ENCODE results near the gene CPNE8. TPM values are rescaled to one million over a fixed set of nuclear protein-coding genes. Genes with fewer than 3 reads are reported as not detected.

The CPNE8 gene
- polyA plus RNA-seq, 1 donor (not counting 4 experiments of a cell fraction or from before 2014, with no cell fraction given), result 25.7 TPM

DNA sequence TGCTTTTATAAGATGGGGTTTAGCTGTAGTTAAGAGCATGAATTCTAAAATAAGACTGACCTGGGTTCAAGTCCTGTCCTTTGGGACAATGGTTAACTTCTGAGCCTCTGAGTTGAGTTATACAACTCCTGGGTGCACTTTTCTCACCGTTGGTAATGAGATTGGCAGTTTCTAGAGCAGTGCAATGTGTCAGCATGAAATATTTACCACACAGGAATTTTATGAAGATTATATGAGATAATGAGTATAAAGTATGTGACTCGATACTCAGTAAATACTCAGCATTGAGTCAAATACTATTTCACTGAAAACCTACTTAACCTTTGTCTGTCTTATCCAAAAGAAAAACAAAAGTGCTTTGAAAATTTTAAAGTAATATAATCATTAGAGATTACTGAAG lies 214.2 kb downstream of the CPNE8 start:
- Histone ChIP-seq H3K79me2 (ENCODE audit: control insufficient read depth, insufficient read depth, low read length) (no peaks in the 10 kb centered on the region), H3K9me1 (ENCODE audit: control insufficient read depth, extremely low read depth, insufficient read depth, low read length) (no peaks in the 10 kb centered on the region), H4K20me1 (ENCODE audit: control insufficient read depth, extremely low read depth, insufficient read depth, low read length) (no peaks in the 10 kb centered on the region), H3K27ac (ENCODE audit: control insufficient read depth, insufficient read depth, low read length) (no peak overlapping the region), H3K4me2 (ENCODE audit: control insufficient read depth, extremely low read depth, insufficient read depth, low read depth, low read length) (no peak overlapping the region), H2AFZ (ENCODE audit: control insufficient read depth, low read length) (no peak overlapping the region), H3K4me1 (ENCODE audit: control insufficient read depth, extremely low read depth, insufficient read depth, low read length) (no peaks in the 10 kb centered on the region), H3K27me3 (ENCODE audit: control insufficient read depth, extremely low read depth, insufficient read depth, low read length) (no peaks in the 10 kb centered on the region), H3K9me3 (ENCODE audit: control insufficient read depth, low read depth, low read length) (no peaks in the 10 kb centered on the region), H3K4me3 (ENCODE audit: control insufficient read depth in 2 of 3, extremely low read depth in 1 of 3, insufficient read depth in 2 of 3, low read depth in 1 of 3, low read length in 3 of 3) (no peak overlapping the region), H3K9ac (ENCODE audit: control insufficient read depth, extremely low read depth, insufficient read depth, low read length) (no peak overlapping the region), H3K36me3 (ENCODE audit: control insufficient read depth in 2 of 2, extremely low read depth in 1 of 2, insufficient read depth in 2 of 2, low read length in 2 of 2) (peaks cover 0 to 4% of the 10 kb centered on the region in 2 experiments)
- DNase-seq (ENCODE audit: low read depth, low spot score) (no peak), FAIRE-seq (no peak)
- TF ChIP-seq EZH2 (IDR thresholded peaks at IDR 0.05; ENCODE audit: low read length), result no peak
- TF ChIP-seq CTCF (optimal IDR thresholded peaks at IDR 0.05 in 1 of 3, IDR thresholded peaks at IDR 0.05 in 1 of 3, conservative IDR thresholded peaks at IDR 0.05 in 1 of 3; ENCODE audit: extremely low read depth in 1 of 3, insufficient read depth in 2 of 3, low read length in 3 of 3), result no peak
- dilution Hi-C loops (cut with MboI; ENCODE audit: extremely low pct_ligation_motif_present, low sequenced_read_pairs), result no loop called here

GRCh38 chr12:38690646-38691045 lies 214.7 kb downstream of the CPNE8 start:
- no peaks in the 10 kb centered on the region for H3K4me1 ChIP-seq (ENCODE audit: control insufficient read depth, extremely low read depth, insufficient read depth, low read length)
- dilution Hi-C loops (cut with MboI; ENCODE audit: extremely low pct_ligation_motif_present, low sequenced_read_pairs), result no loop called here
- H3K79me2 ChIP-seq (ENCODE audit: control insufficient read depth, insufficient read depth, low read length), result no peaks in the 10 kb centered on the region
- no peak overlapping the region for H3K4me2 ChIP-seq (ENCODE audit: control insufficient read depth, extremely low read depth, insufficient read depth, low read depth, low read length)
- H3K9ac ChIP-seq (ENCODE audit: control insufficient read depth, extremely low read depth, insufficient read depth, low read length), result no peak overlapping the region
- H3K27ac ChIP-seq (ENCODE audit: control insufficient read depth, insufficient read depth, low read length), result no peak overlapping the region
- no peak overlapping the region for H3K4me3 ChIP-seq (ENCODE audit: control insufficient read depth in 2 of 3, extremely low read depth in 1 of 3, insufficient read depth in 2 of 3, low read depth in 1 of 3, low read length in 3 of 3)
- H3K36me3 ChIP-seq (ENCODE audit: control insufficient read depth in 2 of 2, extremely low read depth in 1 of 2, insufficient read depth in 2 of 2, low read length in 2 of 2), result peaks cover 0 to 4% of the 10 kb centered on the region in 2 experiments
- DNase-seq (ENCODE audit: low read depth, low spot score) (no peak), FAIRE-seq (no peak)
- no peaks in the 10 kb centered on the region for H4K20me1 ChIP-seq (ENCODE audit: control insufficient read depth, extremely low read depth, insufficient read depth, low read length)
- H2AFZ ChIP-seq (ENCODE audit: control insufficient read depth, low read length), result no peak overlapping the region
- H3K9me3 ChIP-seq (ENCODE audit: control insufficient read depth, low read depth, low read length), result no peaks in the 10 kb centered on the region
- no peak for TF ChIP-seq EZH2 (IDR thresholded peaks at IDR 0.05; ENCODE audit: low read length)
- TF ChIP-seq CTCF (optimal IDR thresholded peaks at IDR 0.05 in 1 of 3, IDR thresholded peaks at IDR 0.05 in 1 of 3, conservative IDR thresholded peaks at IDR 0.05 in 1 of 3; ENCODE audit: extremely low read depth in 1 of 3, insufficient read depth in 2 of 3, low read length in 3 of 3), result no peak
- H3K27me3 ChIP-seq (ENCODE audit: control insufficient read depth, extremely low read depth, insufficient read depth, low read length), result no peaks in the 10 kb centered on the region
- H3K9me1 ChIP-seq (ENCODE audit: control insufficient read depth, extremely low read depth, insufficient read depth, low read length), result no peaks in the 10 kb centered on the region
